Ascending aorta (tissue), 2 donors: ENCODE measurements around the gene DNAI1. TPM values are rescaled to one million over a fixed set of nuclear protein-coding genes. Genes with fewer than 3 reads are reported as not detected.

Source experiments
- DNase-seq, 2 donors: peaks; one replicate each; pipeline ENCODE4 v3.0.0-alpha.2; 2019; ENCODE audit warnings: low spot score in 2 of 2
- H3K27ac ChIP-seq, 2 donors: fragments of 200-600 bp; sonication (generic); one replicate each; pipeline ENCODE4 v1.5.1; 2016 to 2017; ENCODE audit warnings: mild to moderate bottlenecking in 1 of 2
- H3K27me3 ChIP-seq: fragments of 200-600 bp; sonication (generic); one replicate; pipeline ENCODE4 v1.5.1; 2017
- H3K36me3 ChIP-seq, 2 donors: fragments of 200-600 bp; sonication (generic); one replicate each; pipeline ENCODE4 v1.5.1; 2016
- H3K4me1 ChIP-seq, 2 donors: fragments of 200-600 bp; sonication (generic); one replicate each; pipeline ENCODE4 v1.5.1; 2016 to 2017; ENCODE audit warnings: mild to moderate bottlenecking in 1 of 2
- H3K4me3 ChIP-seq, 2 donors: fragments of 200-600 bp; sonication (generic); one replicate each; pipeline ENCODE4 v1.5.1; 2016 to 2017; ENCODE audit warnings: mild to moderate bottlenecking in 1 of 2
- H3K9me3 ChIP-seq, 2 donors: fragments of 200-600 bp; sonication (generic); one replicate each; pipeline ENCODE4 v1.5.1; 2016
- CTCF ChIP-seq, 3 experiments: fragments of 200-600 bp in 2 of 3; fragments of 450-650 bp in 1 of 3; sonication (generic) in 2 of 3; IDR thresholded peaks; one replicate each; pipeline ENCODE4 v1.5.1; 2016 to 2019; ENCODE audit warnings: antibody characterized with exemption in 3 of 3, mild to moderate bottlenecking in 1 of 3, moderate library complexity in 1 of 3
- intact Hi-C: fragments of 100-400 bp; cut with DNase I; formaldehyde crosslinking; loops from one replicate; pipeline ENCODE4 v1.15.1; 2023
- total RNA-seq: library from RNA; depleted of rRNA; stranded (reverse); fragments of >200 nt; gene quantifications from one replicate; pipeline ENCODE4 v1.1.0, GENCODE V29; 2016

The DNAI1 gene
- total RNA-seq, 1 donor from 2014 or later = not detected

GRCh38 chr9:34536685-34537084 lies 78.1 kb downstream of the DNAI1 start:
- no peaks in the 10 kb centered on the region for H3K36me3 ChIP-seq
- intact Hi-C loops = no loop called here
- DNase-seq = no peak
- H3K9me3 ChIP-seq = no peaks in the 10 kb centered on the region
- no peak overlapping the region for H3K27ac ChIP-seq
- H3K4me1 ChIP-seq = no peaks in the 10 kb centered on the region
- no peak overlapping the region for H3K4me3 ChIP-seq
- TF ChIP-seq CTCF (IDR thresholded peaks at IDR 0.05) = no peak
- H3K27me3 ChIP-seq = no peaks in the 10 kb centered on the region

- TF ChIP-seq CTCF (IDR thresholded peaks at IDR 0.05) = no peak
- Histone ChIP-seq H3K27me3 (no peaks in the 10 kb centered on the region), H3K27ac (no peak overlapping the region), H3K9me3 (no peaks in the 10 kb centered on the region), H3K4me1 (no peaks in the 10 kb centered on the region), H3K4me3 (no peak overlapping the region), H3K36me3 (no peaks in the 10 kb centered on the region)
- intact Hi-C loops = no loop called here
- DNase-seq = no peak
These were observed 82.2 kb downstream of the DNAI1 start for GRCh38 chr9:34540827-34541226.

GRCh38 chr9:34541540-34541939 lies 82.9 kb downstream of the DNAI1 start:
- DNase-seq = peak in 1 of 2 donors; percentile 42
- intact Hi-C loops = no loop called here
- H3K4me3 ChIP-seq = no peak overlapping the region
- no peaks in the 10 kb centered on the region for H3K9me3 ChIP-seq
- H3K27ac ChIP-seq = no peak overlapping the region
- no peaks in the 10 kb centered on the region for H3K27me3 ChIP-seq
- TF ChIP-seq CTCF (IDR thresholded peaks at IDR 0.05) = no peak
- no peaks in the 10 kb centered on the region for H3K4me1 ChIP-seq
- no peaks in the 10 kb centered on the region for H3K36me3 ChIP-seq

- TF ChIP-seq CTCF (IDR thresholded peaks at IDR 0.05) = no peak
- no peak for DNase-seq
- Histone ChIP-seq H3K4me1 (no peaks in the 10 kb centered on the region), H3K27me3 (no peaks in the 10 kb centered on the region), H3K9me3 (no peaks in the 10 kb centered on the region), H3K4me3 (no peak overlapping the region), H3K27ac (no peak overlapping the region), H3K36me3 (no peaks in the 10 kb centered on the region)
- intact Hi-C loops = no loop called here
These were observed 85.4 kb downstream of the DNAI1 start for GRCh38 chr9:34544035-34544434.

GRCh38 chr9:34545497-34545896 lies 86.9 kb downstream of the DNAI1 start:
- H3K4me1 ChIP-seq = no peaks in the 10 kb centered on the region

More at GRCh38 chr9:34545497-34545896, 86.9 kb downstream of the DNAI1 start:
- intact Hi-C loops = no loop called here
- no peaks in the 10 kb centered on the region for H3K27me3 ChIP-seq
- no peak for TF ChIP-seq CTCF (IDR thresholded peaks at IDR 0.05)
- no peaks in the 10 kb centered on the region for H3K9me3 ChIP-seq
- no peak overlapping the region for H3K27ac ChIP-seq
- H3K36me3 ChIP-seq = no peaks in the 10 kb centered on the region
- H3K4me3 ChIP-seq = no peak overlapping the region
- DNase-seq = no peak
